Measurements from ENCODE around the gene IFFO2.
"Not testable (repeated sequence)": the region's sequence is repeated elsewhere in the genome, so short reads cannot be mapped to it uniquely, and the experiment has no call there.

IFFO2 gene

GRCh38 chr1:18871401-18872070 is 84.9 kb downstream of the IFFO2 start:
- DNase-seq: no peak

GRCh38 chr1:18870957-18871356 is 85.5 kb downstream of the IFFO2 start:
- DNase-seq: no peak

- DNase-seq: not testable (repeated sequence)
Observed at GRCh38 chr1:18870595-18870865, 85.9 kb downstream of the IFFO2 start.

- no peak for DNase-seq
Observed at GRCh38 chr1:18869847-18870594, 86.5 kb downstream of the IFFO2 start.

GRCh38 chr1:18868801-18869424 is 87.6 kb downstream of the IFFO2 start:
- DNase-seq: no peak

- no peak for DNase-seq
Observed at GRCh38 chr1:18868354-18868753, 88.1 kb downstream of the IFFO2 start.

GRCh38 chr1:18866846-18867245 is 89.6 kb downstream of the IFFO2 start:
- no peak for DNase-seq

GRCh38 chr1:18866314-18866713 is 90.2 kb downstream of the IFFO2 start:
- DNase-seq: no peak

GRCh38 chr1:18865176-18865575 is 91.3 kb downstream of the IFFO2 start:
- DNase-seq: no peak

- no peak for DNase-seq
Observed at GRCh38 chr1:18861590-18861989, 94.9 kb downstream of the IFFO2 start.

- DNase-seq: no peak
Observed at GRCh38 chr1:18861082-18861481, 95.4 kb downstream of the IFFO2 start.

- DNase-seq: no peak
Observed at GRCh38 chr1:18859560-18859959, 96.9 kb downstream of the IFFO2 start, which contains the start of gene TAS1R2. TAS1R2 (minus strand) TSS chr1:18859660; CDS start chr1:18859660, 0 bp downstream.

- no peak for DNase-seq
Observed at GRCh38 chr1:18858070-18858688, 98.3 kb downstream of the IFFO2 start.

GRCh38 chr1:18856435-18856834 is 100.0 kb downstream of the IFFO2 start:
- no peak for DNase-seq

GRCh38 chr1:18855573-18855972 is 100.9 kb downstream of the IFFO2 start:
- DNase-seq: no peak

GRCh38 chr1:18854331-18855025 is 102.0 kb downstream of the IFFO2 start:
- DNase-seq: no peak

Data from CD4-positive, alpha-beta T cell treated with Interleukin-12 subunit alpha and Interleukin-12 subunit beta, for 1 hour (primary cell).